Right lobe of liver (tissue), 4 donors: Measurements from ENCODE around the gene URGCP.

ENCODE experiments used
- POLR2A ChIP-seq: fragments of 450-650 bp; IDR thresholded peaks from one replicate; pipeline ENCODE4 v1.6.1; 2017; ENCODE audit warnings: antibody characterized with exemption, mild to moderate bottlenecking
- TF ChIP-seq, protein P1 (sequence below), 4 donors: fragments of 200-600 bp in 3 of 4; fragments of 450-650 bp in 1 of 4; IDR thresholded peaks; one replicate each; pipeline versions ENCODE4 v1.5.1 to v1.8.0; 2016 to 2022; ENCODE audit warnings: antibody characterized with exemption in 4 of 4, mild to moderate bottlenecking in 2 of 4
- donor health status: DM: no; HTN: no; CAD: no.
- donor health status: DM: no; HTN: no; CAD: no.
- donor health status: DM: no; HTN: yes; CAD: no.

DNA sequence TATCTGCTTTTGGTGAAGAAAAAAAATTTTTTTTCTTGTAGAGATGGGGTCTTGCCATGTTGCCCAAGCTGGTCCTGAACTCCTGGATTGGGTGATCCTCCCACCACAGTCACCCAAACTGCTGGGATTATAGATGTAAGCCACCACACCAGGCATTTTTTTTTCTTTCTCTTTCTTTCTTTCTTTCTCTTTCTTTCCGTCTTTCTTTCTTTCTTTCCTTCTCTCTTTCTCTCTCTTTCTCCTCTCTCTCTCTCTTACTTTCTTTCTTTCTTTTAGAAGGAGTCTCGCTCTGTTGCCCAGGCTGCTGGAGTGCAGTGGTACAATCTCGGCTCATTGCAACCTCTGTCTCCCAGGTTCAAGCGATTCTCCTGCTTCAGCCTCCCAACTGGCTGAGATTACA is 16.3 kb upstream of the URGCP start:
- TF ChIP-seq, protein P1, sequence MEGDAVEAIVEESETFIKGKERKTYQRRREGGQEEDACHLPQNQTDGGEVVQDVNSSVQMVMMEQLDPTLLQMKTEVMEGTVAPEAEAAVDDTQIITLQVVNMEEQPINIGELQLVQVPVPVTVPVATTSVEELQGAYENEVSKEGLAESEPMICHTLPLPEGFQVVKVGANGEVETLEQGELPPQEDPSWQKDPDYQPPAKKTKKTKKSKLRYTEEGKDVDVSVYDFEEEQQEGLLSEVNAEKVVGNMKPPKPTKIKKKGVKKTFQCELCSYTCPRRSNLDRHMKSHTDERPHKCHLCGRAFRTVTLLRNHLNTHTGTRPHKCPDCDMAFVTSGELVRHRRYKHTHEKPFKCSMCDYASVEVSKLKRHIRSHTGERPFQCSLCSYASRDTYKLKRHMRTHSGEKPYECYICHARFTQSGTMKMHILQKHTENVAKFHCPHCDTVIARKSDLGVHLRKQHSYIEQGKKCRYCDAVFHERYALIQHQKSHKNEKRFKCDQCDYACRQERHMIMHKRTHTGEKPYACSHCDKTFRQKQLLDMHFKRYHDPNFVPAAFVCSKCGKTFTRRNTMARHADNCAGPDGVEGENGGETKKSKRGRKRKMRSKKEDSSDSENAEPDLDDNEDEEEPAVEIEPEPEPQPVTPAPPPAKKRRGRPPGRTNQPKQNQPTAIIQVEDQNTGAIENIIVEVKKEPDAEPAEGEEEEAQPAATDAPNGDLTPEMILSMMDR (IDR thresholded peaks at IDR 0.05), result no peak
- no peak for TF ChIP-seq POLR2A
